Measurements from ENCODE around the gene ZNF750. TPM values are rescaled to one million over a fixed set of nuclear protein-coding genes. Genes with fewer than 3 reads are reported as not detected.

Gene ZNF750
- total RNA-seq, 1 donor from 2014 or later = 83.0 TPM

DNA sequence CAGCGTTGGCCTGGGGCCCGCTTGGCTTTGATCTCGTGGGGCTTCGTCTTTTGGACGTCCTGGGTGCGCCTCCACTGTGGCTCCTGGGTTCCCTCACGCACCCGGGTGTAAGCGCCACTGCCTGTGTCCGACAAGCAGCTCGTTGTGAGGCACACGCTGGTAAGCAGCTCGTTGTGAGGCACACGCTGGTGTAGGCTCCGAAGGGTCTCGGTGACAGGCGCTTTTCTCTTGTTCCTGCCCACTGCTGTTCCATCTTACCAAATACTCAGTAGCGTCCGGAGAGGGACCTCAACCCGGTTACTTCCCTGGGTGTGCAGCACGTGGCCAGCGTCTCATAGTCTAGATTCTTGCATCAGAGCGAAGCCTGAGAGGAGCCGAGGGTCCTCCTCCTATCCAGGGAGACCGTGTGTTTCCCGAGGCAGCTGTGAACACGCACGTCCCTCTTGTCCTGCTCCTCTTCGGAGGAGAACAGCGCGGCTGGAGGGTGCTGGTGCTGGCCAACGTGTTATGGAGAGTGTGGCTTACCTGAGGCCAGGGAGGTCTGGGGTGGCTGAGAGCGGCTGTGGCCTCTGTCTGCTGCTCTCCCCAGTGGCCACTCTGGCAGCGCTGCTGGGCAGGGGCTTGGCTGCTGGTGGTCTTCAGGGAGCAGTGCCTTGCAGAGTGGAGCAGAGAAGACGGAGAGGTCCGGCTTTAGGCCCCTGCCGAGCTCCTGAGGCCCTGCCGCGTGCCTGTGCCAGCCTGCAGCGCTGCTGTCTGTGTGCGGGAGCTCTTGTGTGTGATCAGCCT, 32.1 kb upstream of the ZNF750 start:
- H3K27ac ChIP-seq = peak overlapping the region; percentile 39
- TF ChIP-seq, protein P1, sequence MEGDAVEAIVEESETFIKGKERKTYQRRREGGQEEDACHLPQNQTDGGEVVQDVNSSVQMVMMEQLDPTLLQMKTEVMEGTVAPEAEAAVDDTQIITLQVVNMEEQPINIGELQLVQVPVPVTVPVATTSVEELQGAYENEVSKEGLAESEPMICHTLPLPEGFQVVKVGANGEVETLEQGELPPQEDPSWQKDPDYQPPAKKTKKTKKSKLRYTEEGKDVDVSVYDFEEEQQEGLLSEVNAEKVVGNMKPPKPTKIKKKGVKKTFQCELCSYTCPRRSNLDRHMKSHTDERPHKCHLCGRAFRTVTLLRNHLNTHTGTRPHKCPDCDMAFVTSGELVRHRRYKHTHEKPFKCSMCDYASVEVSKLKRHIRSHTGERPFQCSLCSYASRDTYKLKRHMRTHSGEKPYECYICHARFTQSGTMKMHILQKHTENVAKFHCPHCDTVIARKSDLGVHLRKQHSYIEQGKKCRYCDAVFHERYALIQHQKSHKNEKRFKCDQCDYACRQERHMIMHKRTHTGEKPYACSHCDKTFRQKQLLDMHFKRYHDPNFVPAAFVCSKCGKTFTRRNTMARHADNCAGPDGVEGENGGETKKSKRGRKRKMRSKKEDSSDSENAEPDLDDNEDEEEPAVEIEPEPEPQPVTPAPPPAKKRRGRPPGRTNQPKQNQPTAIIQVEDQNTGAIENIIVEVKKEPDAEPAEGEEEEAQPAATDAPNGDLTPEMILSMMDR (IDR thresholded peaks at IDR 0.05) = no peak
- TF ChIP-seq POLR2A (IDR thresholded peaks at IDR 0.05) = no peak
- no peak for TF ChIP-seq POLR2AphosphoS5 (IDR thresholded peaks at IDR 0.05; ENCODE audit: insufficient read depth in 1 of 2, low read depth in 1 of 2)
- no peak overlapping the region for H3K4me3 ChIP-seq
- intact Hi-C loops (cut with DNase I) = no loop called here
- H3K4me1 ChIP-seq = peaks cover 45% of the 10 kb centered on the region
- peaks cover 0 to 10% of the 10 kb centered on the region in 2 donors for H3K36me3 ChIP-seq
- H3K27me3 ChIP-seq = no peaks in the 10 kb centered on the region
- DNase-seq (ENCODE audit: extremely low spot score in 2 of 2) = no peak
- H3K9me3 ChIP-seq = no peaks in the 10 kb centered on the region

DNA sequence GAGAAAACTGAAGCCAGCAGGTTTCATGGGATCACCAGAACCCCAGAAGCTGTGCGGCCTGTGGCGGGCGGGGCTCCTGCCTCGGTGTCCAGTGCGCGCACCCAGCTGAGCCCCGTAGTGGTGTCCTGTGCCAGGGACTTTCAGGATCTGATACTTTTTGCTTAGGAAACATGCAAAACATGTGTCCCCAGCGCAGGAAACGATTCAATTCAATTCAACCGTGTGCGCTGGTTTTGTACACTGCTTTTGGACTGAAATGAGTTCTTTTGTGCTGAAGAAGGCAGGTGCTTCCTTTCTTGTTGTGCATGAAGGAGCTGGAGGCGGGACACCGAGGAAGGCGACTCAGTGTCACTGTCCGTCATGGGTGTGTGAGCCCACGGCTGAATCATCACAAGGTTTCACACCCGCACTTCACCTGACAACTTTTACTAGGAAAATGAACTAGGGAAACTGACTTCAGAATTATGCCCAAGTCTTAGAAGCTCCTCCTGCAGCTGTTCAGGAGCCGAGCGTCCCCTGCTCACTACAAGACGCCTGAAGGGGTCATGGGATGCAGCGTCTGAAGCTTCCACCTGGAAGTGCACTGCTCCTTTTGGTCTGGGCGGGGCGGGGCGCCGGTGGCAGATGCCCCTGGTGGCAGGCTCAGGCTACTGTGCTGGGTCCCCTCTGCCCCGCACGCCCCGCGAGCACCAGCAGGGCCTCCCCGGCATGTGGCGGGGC, 31.4 kb upstream of the ZNF750 start:
- intact Hi-C loops (cut with DNase I) = no loop called here
- TF ChIP-seq POLR2AphosphoS5 (IDR thresholded peaks at IDR 0.05; ENCODE audit: insufficient read depth in 1 of 2, low read depth in 1 of 2) (peak; percentile 26 to 30), POLR2A (IDR thresholded peaks at IDR 0.05) (no peak)
- H3K27ac ChIP-seq = peak overlapping the region; percentile 39
- H3K27me3 ChIP-seq = no peaks in the 10 kb centered on the region
- no peaks in the 10 kb centered on the region for H3K9me3 ChIP-seq
- H3K4me3 ChIP-seq = no peak overlapping the region
- peaks cover 0 to 10% of the 10 kb centered on the region in 2 donors for H3K36me3 ChIP-seq
- no peak for DNase-seq (ENCODE audit: extremely low spot score in 2 of 2)
- peaks cover 45% of the 10 kb centered on the region for H3K4me1 ChIP-seq

DNA sequence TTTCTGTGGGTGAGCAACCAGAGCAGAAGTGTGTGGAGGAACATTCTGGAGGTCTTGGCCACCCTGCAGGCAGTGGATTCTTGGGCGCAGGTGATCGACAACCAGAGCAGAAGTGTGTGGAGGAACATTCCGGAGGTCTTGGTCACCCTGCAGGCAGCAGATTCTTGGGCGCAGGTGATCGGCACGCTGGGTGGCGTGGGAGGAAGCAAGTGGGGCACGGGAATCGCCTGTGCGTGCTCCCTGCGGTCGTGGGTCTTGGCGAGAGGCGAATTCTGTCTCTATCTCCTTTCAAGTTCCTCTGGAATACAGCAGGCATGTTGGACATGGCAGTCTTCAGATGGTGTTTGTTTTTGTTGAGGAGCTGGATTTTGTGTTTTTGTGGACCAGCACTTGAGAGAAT, 30.7 kb upstream of the ZNF750 start:
- no peak for DNase-seq (ENCODE audit: extremely low spot score in 2 of 2)
- Histone ChIP-seq H3K4me1 (peaks cover 45% of the 10 kb centered on the region), H3K27me3 (no peaks in the 10 kb centered on the region), H3K36me3 (peaks cover 0 to 10% of the 10 kb centered on the region in 2 donors), H3K4me3 (no peak overlapping the region), H3K9me3 (no peaks in the 10 kb centered on the region), H3K27ac (no peak overlapping the region)
- intact Hi-C loops (cut with DNase I) = no loop called here
- no peak for TF ChIP-seq POLR2A (IDR thresholded peaks at IDR 0.05)
- no peak for TF ChIP-seq POLR2AphosphoS5 (IDR thresholded peaks at IDR 0.05; ENCODE audit: insufficient read depth in 1 of 2, low read depth in 1 of 2)
- TF ChIP-seq, protein P1 (IDR thresholded peaks at IDR 0.05) = no peak

DNA sequence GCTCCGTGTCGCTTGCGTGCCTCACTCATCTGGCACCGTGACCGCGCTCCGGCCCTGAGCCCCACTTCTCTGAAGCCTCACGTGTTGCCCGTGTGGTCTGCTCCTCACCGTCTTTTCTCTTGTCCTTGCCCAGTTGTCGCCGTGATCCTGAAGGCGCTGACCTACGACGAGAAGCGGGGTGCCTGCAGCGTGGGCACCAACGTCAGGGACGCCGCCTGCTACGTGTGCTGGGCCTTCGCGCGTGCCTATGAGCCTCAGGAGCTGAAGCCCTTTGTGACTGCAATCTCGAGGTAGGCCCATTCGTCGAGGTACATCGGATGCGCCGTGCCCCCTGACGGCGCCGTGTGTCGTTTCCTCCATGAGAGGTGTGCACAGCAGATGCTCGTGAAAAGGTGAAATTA, 30.3 kb upstream of the ZNF750 start:
- intact Hi-C loops (cut with DNase I) = no loop called here
- peaks cover 45% of the 10 kb centered on the region for H3K4me1 ChIP-seq
- TF ChIP-seq POLR2AphosphoS5 (IDR thresholded peaks at IDR 0.05; ENCODE audit: insufficient read depth in 1 of 2, low read depth in 1 of 2) = no peak
- no peak for TF ChIP-seq POLR2A (IDR thresholded peaks at IDR 0.05)

DNA sequence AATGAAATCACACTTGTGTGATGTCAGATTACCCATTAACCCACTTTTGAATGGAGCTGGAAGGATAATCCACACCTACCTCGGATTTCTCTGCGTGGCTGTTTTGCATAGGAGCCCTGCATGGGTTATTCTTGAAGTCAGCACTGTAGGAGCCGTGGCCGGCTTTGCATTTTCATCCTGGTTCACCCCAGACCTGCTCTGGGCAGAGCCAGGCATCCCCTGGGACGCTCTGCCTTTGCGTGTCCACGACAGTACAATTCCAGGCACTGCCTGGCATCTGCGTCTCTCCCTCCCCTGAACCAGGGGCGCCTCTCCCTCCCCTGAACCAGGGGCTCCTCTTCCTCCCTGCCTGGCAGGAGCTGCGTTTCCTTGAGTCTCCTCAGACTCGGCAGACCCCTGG, 29.7 kb upstream of the ZNF750 start:
- Histone ChIP-seq H3K27ac (no peak overlapping the region), H3K27me3 (no peaks in the 10 kb centered on the region), H3K36me3 (peaks cover 0 to 10% of the 10 kb centered on the region in 2 donors), H3K4me3 (no peak overlapping the region), H3K9me3 (no peaks in the 10 kb centered on the region), H3K4me1 (peaks cover 46% of the 10 kb centered on the region)
- intact Hi-C loops (cut with DNase I) = no loop called here
- DNase-seq (ENCODE audit: extremely low spot score in 2 of 2) = no peak
- TF ChIP-seq POLR2AphosphoS5 (IDR thresholded peaks at IDR 0.05; ENCODE audit: insufficient read depth in 1 of 2, low read depth in 1 of 2) (no peak), POLR2A (IDR thresholded peaks at IDR 0.05) (no peak)
- TF ChIP-seq, protein P1 (IDR thresholded peaks at IDR 0.05) = no peak

More for the DNA sequence above, 30.3 kb upstream of the ZNF750 start:
- H3K9me3 ChIP-seq = no peaks in the 10 kb centered on the region
- no peak overlapping the region for H3K27ac ChIP-seq
- DNase-seq (ENCODE audit: extremely low spot score in 2 of 2) = no peak
- no peaks in the 10 kb centered on the region for H3K27me3 ChIP-seq
- peaks cover 0 to 10% of the 10 kb centered on the region in 2 donors for H3K36me3 ChIP-seq
- H3K4me3 ChIP-seq = no peak overlapping the region
